Naive thymus-derived CD4-positive, alpha-beta T cell (primary cell): ENCODE data around the gene CENPM. TPM values are rescaled to one million over a fixed set of nuclear protein-coding genes. Genes with fewer than 3 reads are reported as not detected.

Source experiments
- ATAC-seq: fragments of 150-1000 bp; cut with Tn5 transposase; 2 replicates; pipeline ENCODE4 v1.10.0; 2021; ENCODE audit warnings: mild to moderate bottlenecking, moderate library complexity
- CTCF ChIA-PET: fragments of 350-600 bp; sonication (Branson Sonifier 250); formaldehyde crosslinking; loops from one replicate; lab custom pipeline; 2021; ENCODE audit warnings: antibody characterized with exemption; lab: Charles Lee
- POLR2A ChIA-PET: fragments of 350-600 bp; sonication (Branson Sonifier 250); formaldehyde crosslinking; loops from one replicate; lab custom pipeline; 2021; ENCODE audit warnings: antibody characterized with exemption, inconsistent platforms; lab: Charles Lee
- DNase-seq, 9 donors: peaks; one replicate each; pipeline versions ENCODE4 v3.0.0 to v3.0.0-alpha.2; 2020 to 2022; ENCODE audit warnings: mixed read lengths in 1 of 9
- H3K27ac ChIP-seq: one replicate; pipeline ENCODE4 v1.7.0; 2013; ENCODE audit warnings: mild to moderate bottlenecking, low read depth, low read length, moderate library complexity
- H3K27me3 ChIP-seq, 2 donors: one replicate each; pipeline ENCODE4 v1.7.0; 2013; ENCODE audit warnings: low read length in 2 of 2, mild to moderate bottlenecking in 2 of 2, moderate library complexity in 2 of 2; ENCODE audit not compliant: control insufficient read depth in 2 of 2, insufficient read depth in 2 of 2
- H3K36me3 ChIP-seq, 3 experiments: 1 replicate in 2 of 3; 2 replicates in 1 of 3; pipeline ENCODE4 v1.7.0; 2013; ENCODE audit warnings: low read length in 3 of 3, mild to moderate bottlenecking in 3 of 3, moderate library complexity in 1 of 3; ENCODE audit not compliant: insufficient read depth in 3 of 3, control insufficient read depth in 2 of 3
- H3K4me1 ChIP-seq, 2 donors: one replicate each; pipeline ENCODE4 v1.7.0; 2013; ENCODE audit warnings: low read length in 2 of 2, mild to moderate bottlenecking in 2 of 2, moderate library complexity in 1 of 2; ENCODE audit not compliant: control insufficient read depth in 2 of 2, insufficient read depth in 2 of 2
- H3K4me3 ChIP-seq: 2 replicates; pipeline ENCODE4 v1.7.0; 2013; ENCODE audit warnings: mild to moderate bottlenecking, low read length
- H3K9me3 ChIP-seq, 3 experiments: 1 replicate in 2 of 3; 2 replicates in 1 of 3; pipeline ENCODE4 v1.7.0; 2013; ENCODE audit warnings: low read length in 3 of 3; ENCODE audit not compliant: control insufficient read depth in 2 of 3
- H3K27ac Mint-ChIP-seq, 9 donors: one replicate each; pipeline ENCODE4 v1.8.0; 2020 to 2022; ENCODE audit warnings: mixed read lengths in 9 of 9, mild to moderate bottlenecking in 8 of 9, moderate library complexity in 5 of 9, inconsistent platforms in 2 of 9
- H3K27me3 Mint-ChIP-seq, 5 donors: one replicate each; pipeline ENCODE4 v1.8.0; 2021 to 2022; ENCODE audit warnings: mixed read lengths in 5 of 5, mild to moderate bottlenecking in 1 of 5
- H3K36me3 Mint-ChIP-seq, 5 donors: one replicate each; pipeline ENCODE4 v1.8.0; 2020 to 2022; ENCODE audit warnings: mixed read lengths in 5 of 5, mild to moderate bottlenecking in 3 of 5, inconsistent platforms in 1 of 5
- H3K4me1 Mint-ChIP-seq, 7 donors: one replicate each; pipeline ENCODE4 v1.8.0; 2020 to 2022; ENCODE audit warnings: mixed read lengths in 7 of 7, mild to moderate bottlenecking in 3 of 7, inconsistent platforms in 1 of 7
- H3K4me3 Mint-ChIP-seq, 10 donors: one replicate each; pipeline ENCODE4 v1.8.0; 2020 to 2022; ENCODE audit warnings: mild to moderate bottlenecking in 10 of 10, mixed read lengths in 10 of 10, moderate library complexity in 6 of 10, inconsistent platforms in 2 of 10
- H3K9me3 Mint-ChIP-seq, 11 donors: one replicate each; pipeline ENCODE4 v1.8.0; 2020 to 2022; ENCODE audit warnings: mixed read lengths in 11 of 11, mild to moderate bottlenecking in 4 of 11, inconsistent platforms in 1 of 11, moderate library complexity in 1 of 11
- intact Hi-C, 2 donors: fragments of 100-400 bp; cut with micrococcal nuclease; formaldehyde crosslinking; loops; one replicate each; pipeline ENCODE4 v1.15.1; 2023
- polyA plus RNA-seq, 2 donors: library from polyadenylated mRNA; unstranded; fragments of 300-500 nt; fragmentation: Illumina TruSeq; gene quantifications; one replicate each; pipeline ENCODE4 v1.2.3, GENCODE V29; 2021
- total RNA-seq, 6 experiments: library from RNA in 5 of 6; stranded (reverse) in 5 of 6; gene quantifications; 1 replicate in 5 of 6; 2 replicates in 1 of 6; pipeline ENCODE4 v1.2.3 and lab custom pipeline; 2021 to 2026

CENPM gene, protein sequence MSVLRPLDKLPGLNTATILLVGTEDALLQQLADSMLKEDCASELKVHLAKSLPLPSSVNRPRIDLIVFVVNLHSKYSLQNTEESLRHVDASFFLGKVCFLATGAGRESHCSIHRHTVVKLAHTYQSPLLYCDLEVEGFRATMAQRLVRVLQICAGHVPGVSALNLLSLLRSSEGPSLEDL
- total RNA-seq (10 to 100 TPM in 3 of 5 experiments, 1 to 10 TPM in 2; 5.1 to 51.1 (median 10.8) TPM), polyA plus RNA-seq (1 to 10 TPM; 2.3 to 4.4 TPM), total RNA-seq (lab: John Stamatoyannopoulos, UW) (10.6 reads per million, percentile 37 among the genes with 10 or more reads in this experiment)

DNA sequence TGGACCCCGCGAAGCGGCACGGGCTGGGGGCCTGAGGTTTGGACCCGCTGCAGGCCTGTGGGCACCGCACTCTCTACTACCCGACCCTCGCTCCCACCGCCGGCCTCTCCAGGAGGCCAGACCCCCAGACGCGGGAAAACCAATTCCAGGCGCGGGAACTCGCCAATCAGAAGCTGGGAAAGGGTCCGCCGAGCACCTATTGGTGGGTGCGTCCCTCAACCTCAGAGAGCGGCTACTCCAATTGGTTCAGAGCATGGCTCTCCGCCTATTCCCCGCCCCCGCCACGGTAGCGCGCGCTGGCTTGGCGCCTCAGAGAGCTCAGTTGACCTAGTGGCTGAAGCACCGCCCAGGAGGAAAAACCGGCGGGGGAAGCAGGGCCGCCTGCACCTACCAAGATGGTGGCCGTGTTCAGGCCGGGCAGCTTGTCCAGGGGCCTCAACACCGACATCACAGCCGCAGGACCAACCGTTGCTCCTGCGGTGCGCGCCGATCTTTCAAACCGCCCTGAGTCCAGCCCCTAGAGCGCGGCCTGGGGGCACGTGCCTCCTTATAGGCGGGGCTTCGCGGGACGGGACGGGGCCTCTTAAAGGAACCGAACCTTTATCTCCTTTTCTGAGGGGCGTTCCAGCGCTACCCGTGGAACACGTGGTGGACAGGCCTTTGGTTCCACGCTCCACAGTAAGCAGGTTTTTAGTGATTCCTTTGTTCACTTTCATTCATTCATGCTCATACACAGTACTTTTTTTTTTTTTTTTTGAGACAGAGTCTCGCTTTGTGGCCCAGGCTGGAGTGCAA lies at the start of gene CENPM:
CENPM (minus strand) TSS at position 524 of the 795 bp plus-strand sequence; CDS start at position 448, 76 bp downstream.
- DNase-seq (peak; percentile 71 to 94 (median 84)), ATAC-seq (peak; percentile 97)
- H3K9me3 ChIP-seq, result no peaks in the 10 kb centered on the region
- ChIA-PET POLR2A (interaction anchor here (0.5 to 2.1 kb wide), 13 partner anchors 20 to 1854 kb away, joined by 3 to 14 read pairs (median 4); partner anchors contain the start of genes CCDC134, MEI1, SNU13 and SREBF2), CTCF (interaction anchor here (0.7 to 1.8 kb wide), 6 partner anchors 10 to 282 kb away, joined by 3 to 15 read pairs (median 5); no protein-coding TSS in a partner anchor)
- H3K4me1 ChIP-seq, result peaks cover 3 to 13% of the 10 kb centered on the region in 2 donors
- H3K36me3 Mint-ChIP-seq, result peaks cover 0 to 13% (median 0%) of the 10 kb centered on the region in 5 donors
- no peaks in the 10 kb centered on the region for H3K27me3 Mint-ChIP-seq
- H3K27me3 ChIP-seq, result no peaks in the 10 kb centered on the region
- H3K36me3 ChIP-seq, result no peaks in the 10 kb centered on the region
- H3K27ac Mint-ChIP-seq, result peak within 1 kb of the TSS in 7 of 9 donors; percentile 63 to 93 (median 68)
- H3K4me1 Mint-ChIP-seq, result peaks cover 0 to 41% (median 10%) of the 10 kb centered on the region in 7 donors
- peak within 1 kb of the TSS; percentile 37 for H3K27ac ChIP-seq
- intact Hi-C loops, result loop anchor here (2.0 to 10.0 kb wide), 5 partner anchors 52 to 852 kb away; partner anchors contain the start of genes EP300 (in 1 of the 2), SMDT1 (in 1 of the 2), TOB2 (in 1 of the 2) and WBP2NL (in 1 of the 2)
- no peaks in the 10 kb centered on the region for H3K9me3 Mint-ChIP-seq
- H3K4me3 Mint-ChIP-seq, result peak within 1 kb of the TSS; percentile 83 to 93 (median 91)
- H3K4me3 ChIP-seq, result peak within 1 kb of the TSS; percentile 82

GRCh38 chr22:41995211-41995610 lies 48.3 kb upstream of the CENPM start:
- H3K36me3 Mint-ChIP-seq, result peaks cover 0 to 21% (median 0%) of the 10 kb centered on the region in 5 donors
- H3K27me3 ChIP-seq, result no peaks in the 10 kb centered on the region
- H3K27me3 Mint-ChIP-seq, result peaks cover 0 to 9% (median 0%) of the 10 kb centered on the region in 5 donors
- no peak overlapping the region for H3K27ac ChIP-seq
- ATAC-seq (no peak), DNase-seq (no peak)
- H3K4me3 Mint-ChIP-seq, result no peak overlapping the region
- H3K9me3 Mint-ChIP-seq, result peaks cover 0 to 9% (median 2%) of the 10 kb centered on the region in 11 donors
- intact Hi-C loops, result no loop called here
- H3K36me3 ChIP-seq, result no peaks in the 10 kb centered on the region
- peaks cover 9 to 26% (median 21%) of the 10 kb centered on the region in 7 donors for H3K4me1 Mint-ChIP-seq
- no peaks in the 10 kb centered on the region for H3K9me3 ChIP-seq
- H3K4me1 ChIP-seq, result peaks cover 6 to 7% of the 10 kb centered on the region in 2 donors
- ChIA-PET POLR2A (no interaction called here), CTCF (interaction anchor here (0.5 kb wide), 1 partner anchor 707 kb away, joined by 6 read pairs; no protein-coding TSS in a partner anchor)
- peak overlapping the region in 2 of 9 donors; percentile 15 to 25 for H3K27ac Mint-ChIP-seq
- no peak overlapping the region for H3K4me3 ChIP-seq

- H3K27me3 Mint-ChIP-seq, result peaks cover 0 to 9% (median 0%) of the 10 kb centered on the region in 5 donors
- H3K9me3 Mint-ChIP-seq, result no peaks in the 10 kb centered on the region
- H3K9me3 ChIP-seq, result no peaks in the 10 kb centered on the region
- H3K36me3 ChIP-seq, result no peaks in the 10 kb centered on the region
- no peaks in the 10 kb centered on the region for H3K27me3 ChIP-seq
- ChIA-PET POLR2A (interaction anchor here (1.0 kb wide), 1 partner anchor 86 kb away, joined by 3 read pairs; the partner anchor contains the start of gene SMDT1), CTCF (no interaction called here)
- H3K27ac ChIP-seq, result no peak overlapping the region
- no peak for DNase-seq
- H3K4me1 Mint-ChIP-seq, result peaks cover 0 to 4% (median 2%) of the 10 kb centered on the region in 7 donors
- no peak overlapping the region for H3K4me3 Mint-ChIP-seq
- no peaks in the 10 kb centered on the region for H3K4me1 ChIP-seq
- ATAC-seq, result no peak
- intact Hi-C loops, result no loop called here
- no peak overlapping the region for H3K27ac Mint-ChIP-seq
- peaks cover 0 to 5% (median 0%) of the 10 kb centered on the region in 5 donors for H3K36me3 Mint-ChIP-seq
- no peak overlapping the region for H3K4me3 ChIP-seq
These were observed 45.5 kb upstream of the CENPM start for GRCh38 chr22:41992496-41992895.

DNA sequence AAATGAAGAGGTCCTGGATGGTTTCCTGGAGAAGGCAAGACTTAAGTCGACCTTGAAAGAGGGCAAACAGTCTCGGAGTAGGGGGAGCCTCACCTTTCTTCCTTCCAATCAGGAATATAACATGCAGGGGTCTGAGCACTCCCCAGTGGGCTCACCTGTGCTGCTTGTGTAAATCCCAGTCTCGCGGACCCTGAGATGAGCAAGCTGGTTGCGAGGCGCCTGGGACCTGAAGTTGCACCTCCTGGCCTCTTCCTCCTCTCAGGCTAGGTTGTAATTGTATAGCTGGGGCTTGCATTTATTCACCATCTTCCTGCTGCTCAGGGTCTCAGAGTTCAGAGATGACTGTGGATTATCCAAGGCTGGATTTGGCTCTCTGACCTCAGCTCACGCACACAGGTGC lies 44.2 kb upstream of the CENPM start:
- Mint-ChIP-seq H3K27me3 (peaks cover 0 to 4% (median 0%) of the 10 kb centered on the region in 5 donors), H3K36me3 (peaks cover 0 to 5% (median 0%) of the 10 kb centered on the region in 5 donors), H3K9me3 (no peaks in the 10 kb centered on the region), H3K27ac (no peak overlapping the region), H3K4me3 (no peak overlapping the region), H3K4me1 (peaks cover 0 to 2% (median 0%) of the 10 kb centered on the region in 7 donors)
- no peak overlapping the region for H3K27ac ChIP-seq
- no peak for DNase-seq
- no peaks in the 10 kb centered on the region for H3K27me3 ChIP-seq
- H3K9me3 ChIP-seq, result no peaks in the 10 kb centered on the region
- H3K4me1 ChIP-seq, result no peaks in the 10 kb centered on the region
- POLR2A ChIA-PET, result no interaction called here
- intact Hi-C loops, result no loop called here
- no peak for ATAC-seq
- CTCF ChIA-PET, result no interaction called here
- no peak overlapping the region for H3K4me3 ChIP-seq
- H3K36me3 ChIP-seq, result no peaks in the 10 kb centered on the region

GRCh38 chr22:41989246-41989645 lies 42.3 kb upstream of the CENPM start:
- Histone ChIP-seq H3K27ac (no peak overlapping the region), H3K9me3 (no peaks in the 10 kb centered on the region), H3K4me1 (no peaks in the 10 kb centered on the region), H3K36me3 (no peaks in the 10 kb centered on the region), H3K4me3 (no peak overlapping the region), H3K27me3 (no peaks in the 10 kb centered on the region)
- Mint-ChIP-seq H3K27ac (no peak overlapping the region), H3K36me3 (no peaks in the 10 kb centered on the region), H3K4me3 (no peak overlapping the region), H3K9me3 (no peaks in the 10 kb centered on the region), H3K27me3 (peaks cover 0 to 4% (median 0%) of the 10 kb centered on the region in 5 donors), H3K4me1 (no peaks in the 10 kb centered on the region)
- DNase-seq, result no peak
- CTCF ChIA-PET, result interaction anchor here (0.6 kb wide), 1 partner anchor 178 kb away, joined by 3 read pairs; no protein-coding TSS in a partner anchor
- ATAC-seq, result no peak
- POLR2A ChIA-PET, result no interaction called here
- intact Hi-C loops, result no loop called here

DNA sequence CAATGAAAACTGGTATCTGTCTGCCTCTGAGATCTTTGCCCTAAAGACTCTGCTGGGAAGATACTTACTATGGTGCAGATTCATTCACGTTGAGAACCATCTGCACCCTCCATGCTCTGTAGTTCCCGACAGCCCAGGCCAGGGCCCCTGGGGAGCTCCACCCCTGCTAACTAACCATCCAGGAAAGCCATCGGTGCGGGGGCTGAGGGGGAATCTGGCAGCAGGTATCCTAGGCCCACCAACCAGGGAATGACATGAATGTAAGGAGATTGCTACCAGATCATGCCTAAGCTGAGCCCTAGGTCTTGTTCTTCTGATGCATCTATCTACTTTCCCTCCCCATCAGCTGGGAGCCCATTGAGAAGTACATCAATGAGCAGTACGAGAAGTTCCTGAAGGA lies 40.3 kb upstream of the CENPM start:
- ATAC-seq (no peak), DNase-seq (no peak)
- Histone ChIP-seq H3K36me3 (no peaks in the 10 kb centered on the region), H3K27me3 (no peaks in the 10 kb centered on the region), H3K9me3 (no peaks in the 10 kb centered on the region), H3K4me1 (no peaks in the 10 kb centered on the region), H3K27ac (no peak overlapping the region), H3K4me3 (no peak overlapping the region)
- CTCF ChIA-PET, result no interaction called here
- Mint-ChIP-seq H3K9me3 (no peaks in the 10 kb centered on the region), H3K27me3 (peaks cover 0 to 4% (median 0%) of the 10 kb centered on the region in 5 donors), H3K36me3 (no peaks in the 10 kb centered on the region), H3K27ac (no peak overlapping the region), H3K4me3 (no peak overlapping the region), H3K4me1 (no peaks in the 10 kb centered on the region)
- POLR2A ChIA-PET, result interaction anchor here (0.5 to 1.1 kb wide), 2 partner anchors 24 to 93 kb away, joined by 3 to 5 read pairs; no protein-coding TSS in a partner anchor
- intact Hi-C loops, result no loop called here
